HL-60/S4 treated with phorbol 12-myristate 13-acetate at 8.2 ng/mL for 4 days and 3 days (cell line): ENCODE results near the gene SEMA4D.

Source experiments
- in situ Hi-C: fragments of 300-500 bp; cut with MboI; formaldehyde crosslinking; loops from 2 replicates; pipeline ENCODE4 v1.15.0; 2022; ENCODE audit warnings: low sequenced_read_pairs

SEMA4D gene

DNA sequence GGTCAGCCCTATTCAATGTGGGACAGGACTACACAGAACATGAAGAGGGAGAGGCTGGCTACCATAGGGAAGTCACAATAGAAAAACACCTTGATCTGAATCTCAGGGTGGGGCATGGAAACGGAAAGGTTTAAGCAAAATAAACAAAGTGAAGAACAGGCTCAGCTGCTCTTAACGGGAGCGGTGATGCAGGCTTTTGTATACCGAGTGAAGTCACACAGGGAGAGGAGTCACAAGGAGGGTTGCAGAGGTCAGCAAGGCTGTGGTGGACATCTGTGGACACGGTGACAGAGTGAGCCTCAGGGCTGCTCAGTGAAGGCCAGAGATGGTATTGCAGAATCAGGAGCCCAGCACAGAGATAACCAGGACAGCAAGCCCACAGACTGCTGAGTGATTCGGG, 30.6 kb upstream of the SEMA4D start:
- in situ Hi-C loops = loop anchor here (10.0 kb wide), 1 partner anchor 84 kb away; no protein-coding TSS in a partner anchor

DNA sequence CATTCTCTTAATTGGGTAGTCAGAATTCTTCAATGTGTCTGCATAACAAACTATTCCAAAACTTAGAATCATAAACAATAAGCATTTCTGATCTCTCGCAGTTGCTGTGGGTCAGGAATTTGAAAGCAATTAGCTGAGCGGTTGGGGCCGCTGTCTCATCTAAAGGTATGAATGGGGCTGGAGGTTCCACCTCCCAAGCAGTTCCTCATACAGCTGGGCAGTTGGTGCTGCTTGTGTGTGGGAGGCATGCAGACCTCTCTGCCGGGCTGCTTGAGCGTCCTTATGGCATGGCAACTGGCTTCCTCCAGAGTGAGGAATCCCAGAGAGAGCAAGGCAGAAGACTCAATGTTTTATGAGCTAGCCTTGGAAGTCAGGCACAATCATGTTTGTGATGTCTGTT, 30.2 kb upstream of the SEMA4D start:
- in situ Hi-C loops = loop anchor here (10.0 kb wide), 1 partner anchor 83 kb away; no protein-coding TSS in a partner anchor

DNA sequence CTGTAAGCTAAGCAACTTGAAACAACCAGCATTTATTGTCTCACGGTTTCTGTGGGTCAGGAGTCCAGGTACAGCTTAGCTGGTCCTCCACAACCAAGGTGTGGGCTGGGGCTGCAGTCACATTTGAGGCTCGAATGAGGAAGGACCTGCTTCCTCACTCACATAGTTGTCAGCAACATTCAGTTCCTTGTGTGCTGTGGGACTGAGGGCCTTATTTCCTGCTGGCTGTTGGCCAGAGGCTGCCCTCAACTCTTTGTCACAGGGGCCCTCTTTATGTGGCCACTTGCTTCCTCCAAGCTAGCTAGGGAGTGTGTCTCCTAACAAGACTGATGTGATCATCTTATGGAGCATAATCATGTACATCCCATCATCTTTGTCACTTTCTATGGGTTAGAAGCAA, 29.2 kb upstream of the SEMA4D start:
- in situ Hi-C loops = loop anchor here (10.0 kb wide), 1 partner anchor 82 kb away; no protein-coding TSS in a partner anchor

DNA sequence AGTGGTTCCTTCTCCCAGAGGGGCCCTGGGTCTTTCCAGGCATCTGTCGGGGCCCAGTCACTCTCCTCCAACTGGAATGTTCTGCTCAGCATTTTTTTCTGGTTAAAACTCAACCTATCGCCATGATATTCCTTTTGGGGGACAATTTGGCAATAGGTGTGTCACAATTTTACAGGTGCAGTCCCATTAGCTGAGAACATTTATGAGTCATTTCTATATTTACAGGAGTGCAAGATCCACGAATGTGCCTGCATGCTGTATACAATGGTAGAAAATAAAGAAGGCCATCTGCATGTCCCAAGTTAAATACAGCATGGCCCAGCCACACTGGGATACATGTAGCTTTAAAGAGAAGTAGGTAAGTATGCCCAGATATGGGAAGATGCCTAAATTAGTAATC, 28.8 kb upstream of the SEMA4D start:
- in situ Hi-C loops = loop anchor here (10.0 kb wide), 1 partner anchor 82 kb away; no protein-coding TSS in a partner anchor

DNA sequence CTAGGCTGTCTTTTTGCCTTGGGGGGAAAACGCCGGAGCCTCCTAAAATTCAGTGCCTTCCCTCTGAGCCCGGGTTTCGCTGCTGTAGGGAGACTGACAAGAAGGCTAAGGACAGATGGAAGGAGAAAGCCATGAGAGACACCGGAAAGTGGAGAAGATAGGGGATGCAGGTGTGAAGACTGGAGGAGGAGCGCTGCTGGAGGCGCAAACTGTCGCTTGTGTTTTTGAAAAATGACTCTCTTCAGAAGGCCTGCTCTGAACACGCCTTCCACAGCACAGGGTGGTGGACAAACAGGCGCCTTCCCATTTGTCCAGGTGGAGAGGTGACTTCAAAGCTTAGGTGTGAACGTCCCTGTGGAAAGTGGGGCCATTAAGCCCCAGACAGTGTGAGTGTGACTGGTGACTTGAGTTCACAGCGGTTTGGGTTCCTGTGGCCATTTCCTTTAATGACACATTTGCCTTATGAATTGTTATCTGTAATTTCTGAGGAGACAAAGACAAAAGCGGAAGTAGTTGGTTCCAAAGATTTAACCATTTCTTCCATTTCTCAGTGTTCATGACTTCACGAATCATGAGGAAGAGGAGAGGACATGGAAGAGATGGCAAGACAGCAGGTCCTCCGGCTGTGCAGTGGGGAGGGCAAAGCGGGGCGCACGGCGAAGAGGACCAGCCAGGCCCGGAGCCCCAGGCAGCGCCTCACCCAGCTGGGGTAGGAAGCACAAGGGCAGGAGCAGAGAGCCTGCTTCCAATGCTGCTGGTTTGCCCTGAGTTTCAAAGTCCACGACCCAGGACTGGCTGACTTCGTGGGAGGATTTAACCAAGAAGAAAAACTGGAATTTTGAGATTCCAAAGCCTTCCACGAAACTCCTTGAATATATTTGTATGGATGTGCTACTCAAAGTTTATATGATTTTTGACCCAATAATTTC, 27.8 kb upstream of the SEMA4D start:
- in situ Hi-C loops = loop anchor here (10.0 kb wide), 1 partner anchor 81 kb away; no protein-coding TSS in a partner anchor

DNA sequence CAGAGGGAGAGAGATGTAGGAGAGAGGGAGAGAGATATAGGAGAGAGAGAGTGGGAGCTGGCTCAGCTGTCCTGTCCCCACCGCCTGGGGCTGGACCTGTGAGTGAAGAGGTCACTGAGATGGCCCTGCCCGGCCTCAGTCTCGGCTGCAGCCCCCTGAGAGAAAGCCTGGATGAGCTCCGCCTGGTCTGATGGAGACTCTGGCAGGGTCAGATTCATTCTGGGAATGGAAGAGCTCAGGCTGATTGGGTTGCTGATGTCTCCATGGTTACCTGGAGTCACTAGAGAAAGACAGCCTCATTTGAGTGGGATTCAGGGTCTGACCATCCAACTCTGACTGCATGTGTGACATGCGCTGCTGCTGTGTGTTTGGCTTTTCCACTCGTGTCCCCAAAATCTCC, 27.1 kb upstream of the SEMA4D start:
- in situ Hi-C loops = loop anchor here (10.0 kb wide), 1 partner anchor 80 kb away; no protein-coding TSS in a partner anchor

DNA sequence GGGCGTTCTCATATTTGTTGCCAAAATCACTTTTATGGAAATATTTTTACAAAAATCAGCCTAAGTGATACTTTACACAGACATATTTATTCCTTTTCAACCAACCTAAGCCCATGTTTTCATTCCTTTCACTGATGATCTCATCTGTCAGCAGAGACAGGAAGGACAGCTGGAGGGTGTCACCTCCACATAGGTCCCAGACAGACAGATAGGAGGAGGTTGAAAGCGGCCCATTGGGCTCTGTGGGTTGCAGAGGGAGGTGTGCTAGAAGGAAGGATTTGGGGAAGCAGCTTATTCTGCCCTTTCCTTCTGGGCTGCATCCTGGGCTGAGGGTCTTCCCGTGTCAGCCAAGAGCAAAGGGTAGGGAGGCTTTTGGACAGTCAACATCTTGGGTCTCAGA, 26.0 kb upstream of the SEMA4D start:
- in situ Hi-C loops = loop anchor here (10.0 kb wide), 1 partner anchor 79 kb away; no protein-coding TSS in a partner anchor

DNA sequence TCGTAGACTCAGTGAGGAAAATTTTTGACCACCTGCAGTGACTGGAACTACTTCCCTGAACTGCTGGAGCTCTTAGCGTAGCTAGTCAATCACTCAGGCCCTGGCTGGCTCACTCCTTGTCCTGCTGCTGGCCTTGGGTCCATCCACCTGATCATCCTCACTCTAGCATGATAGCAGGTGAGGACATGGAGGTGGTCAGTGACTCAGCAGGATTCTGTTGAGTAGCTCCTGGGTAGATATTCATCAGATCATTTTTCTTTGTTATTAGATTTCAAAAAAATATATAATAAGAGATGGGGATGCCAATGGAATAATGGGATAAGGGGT, 25.0 kb upstream of the SEMA4D start:
- in situ Hi-C loops = loop anchor here (10.0 kb wide), 1 partner anchor 78 kb away; no protein-coding TSS in a partner anchor

DNA sequence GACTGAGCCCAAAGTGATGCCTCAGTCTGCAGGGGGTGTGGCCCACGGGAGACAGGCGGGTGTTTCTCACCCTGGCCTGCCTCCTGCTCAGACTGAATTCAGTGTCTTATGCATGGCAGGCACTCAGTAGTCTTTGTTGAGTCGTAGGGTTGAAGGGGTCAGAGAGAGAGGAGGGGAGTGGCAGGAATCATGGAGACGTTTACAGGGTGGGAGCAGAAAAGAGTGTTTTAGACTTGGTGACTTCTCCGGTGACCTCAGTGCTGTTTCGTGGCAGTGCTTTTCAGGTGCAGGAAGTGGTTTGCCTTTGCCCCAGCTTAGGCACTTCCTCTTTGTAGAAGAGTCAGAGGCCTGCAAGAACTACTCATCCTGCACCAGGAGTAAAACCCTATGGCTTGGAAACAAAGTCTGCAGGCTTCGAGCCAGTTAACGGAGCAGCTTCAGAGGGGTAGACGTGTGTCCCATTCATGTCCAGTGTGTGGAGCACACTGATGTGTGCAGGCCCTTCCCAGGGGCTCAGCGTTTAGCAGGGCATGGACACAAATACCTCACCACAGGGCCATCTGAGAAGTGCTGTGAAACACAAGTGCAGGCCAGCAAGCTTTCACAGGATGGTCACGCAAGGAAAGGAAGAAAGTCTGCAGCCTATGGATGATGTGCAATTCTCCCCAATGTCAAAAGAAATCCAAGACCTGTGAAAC, 24.5 kb upstream of the SEMA4D start:
- in situ Hi-C loops = loop anchor here (10.0 kb wide), 1 partner anchor 78 kb away; no protein-coding TSS in a partner anchor

DNA sequence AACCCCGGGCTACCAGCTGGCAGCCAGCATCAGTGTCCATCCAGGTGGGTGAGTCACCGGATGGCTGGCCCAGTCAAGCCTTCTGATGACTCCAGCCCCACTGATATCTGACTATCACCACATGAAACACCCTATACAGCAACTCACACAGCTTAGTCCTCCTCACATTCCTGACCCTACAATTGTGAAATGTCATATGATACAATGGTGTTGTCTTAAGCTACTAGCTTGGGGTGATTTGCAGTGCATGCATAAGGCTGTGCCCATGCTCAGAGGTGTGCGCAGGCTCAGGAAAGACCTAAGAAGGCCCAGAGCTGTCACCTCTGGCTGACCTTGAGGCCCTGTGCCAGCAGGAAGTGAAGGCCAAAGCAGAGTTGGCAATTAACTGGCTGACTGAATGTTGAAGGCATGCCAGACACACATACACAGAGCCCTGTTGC, 21.5 kb upstream of the SEMA4D start:
- in situ Hi-C loops = loop anchor here (10.0 kb wide), 1 partner anchor 55 kb away; no protein-coding TSS in a partner anchor

DNA sequence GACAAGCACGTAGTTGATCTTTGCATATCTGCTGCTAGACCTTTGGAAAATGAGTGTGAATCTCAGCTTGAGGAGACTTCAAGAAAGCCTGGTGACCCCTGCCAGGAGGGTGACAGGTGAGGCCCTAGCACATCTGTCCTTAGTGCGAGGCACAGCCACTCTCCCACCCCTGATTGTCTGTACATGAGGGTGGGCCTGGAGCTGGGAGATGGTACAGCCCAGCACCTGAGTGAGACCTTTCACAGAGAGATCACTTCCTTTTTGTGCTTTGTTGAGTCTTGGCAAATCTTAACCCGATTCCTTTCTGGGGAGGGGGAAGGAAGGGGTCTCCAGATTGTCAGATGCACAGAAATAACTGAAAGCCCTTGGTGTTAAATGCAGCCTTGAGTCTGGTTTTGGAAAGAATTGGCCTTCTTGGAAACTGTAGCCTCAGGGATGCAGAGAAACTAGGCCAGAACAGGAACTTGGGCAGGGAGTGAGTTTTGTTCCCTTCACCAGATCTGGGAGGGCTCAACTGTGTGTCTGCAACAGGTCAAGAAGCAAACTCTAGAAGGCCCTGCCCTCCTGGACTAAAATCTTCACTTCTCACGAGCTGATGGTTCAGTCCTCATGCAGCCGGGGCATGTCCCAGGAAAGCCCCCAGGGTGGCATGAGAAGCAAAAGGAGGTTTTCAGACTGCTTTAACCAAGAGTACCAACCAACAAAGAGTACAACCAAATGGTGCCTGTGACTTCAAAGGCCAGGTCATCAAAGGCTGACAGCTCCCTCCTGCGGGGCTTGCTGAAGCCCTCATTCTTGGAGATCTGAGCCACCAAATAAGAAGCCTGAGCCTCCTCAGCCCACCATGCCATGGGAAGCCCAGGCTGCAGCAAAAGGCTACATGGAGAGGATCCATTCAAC, 20.8 kb upstream of the SEMA4D start:
- in situ Hi-C loops = loop anchor here (10.0 kb wide), 1 partner anchor 54 kb away; no protein-coding TSS in a partner anchor

DNA sequence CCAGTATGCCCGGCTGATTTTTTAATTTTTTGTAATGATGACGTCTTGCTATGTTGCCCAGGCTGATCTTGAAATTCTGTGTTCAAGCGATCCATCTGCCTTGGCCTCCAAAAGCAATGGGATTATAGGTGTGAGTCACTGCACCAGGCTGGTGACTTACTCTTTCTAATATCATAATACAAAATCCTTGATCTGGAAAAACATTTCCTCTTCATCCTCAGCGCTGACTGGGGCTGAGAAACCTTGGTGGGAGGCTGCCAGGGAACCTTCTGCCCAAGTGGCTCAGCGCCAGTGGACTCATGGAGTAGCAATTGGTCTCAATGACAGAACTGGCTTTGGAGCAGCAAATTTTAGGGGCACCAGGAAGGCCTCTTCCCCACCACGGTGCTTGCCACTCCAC, 17.5 kb upstream of the SEMA4D start:
- in situ Hi-C loops = loop anchor here (10.0 kb wide), 1 partner anchor 51 kb away; no protein-coding TSS in a partner anchor

DNA sequence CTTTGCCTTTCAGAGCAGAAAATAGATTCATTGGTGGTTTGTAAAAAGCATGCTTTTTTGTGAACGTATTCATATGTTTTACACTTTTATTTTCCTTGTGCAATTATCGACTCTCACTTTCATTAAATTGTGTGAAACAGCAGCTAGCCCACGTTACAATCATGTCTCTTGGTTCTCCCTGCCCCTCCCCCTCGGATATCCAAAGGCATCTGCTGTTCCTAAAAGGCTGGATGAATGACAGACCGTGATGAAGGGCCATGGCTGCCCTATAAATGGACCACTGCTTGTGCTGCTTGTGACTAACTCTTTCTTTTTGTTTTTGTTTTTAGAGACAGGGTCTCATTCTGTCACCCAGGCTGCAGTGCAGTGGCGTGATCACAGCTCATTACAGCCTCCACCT, 17.0 kb upstream of the SEMA4D start:
- in situ Hi-C loops = loop anchor here (10.0 kb wide), 1 partner anchor 50 kb away; no protein-coding TSS in a partner anchor

DNA sequence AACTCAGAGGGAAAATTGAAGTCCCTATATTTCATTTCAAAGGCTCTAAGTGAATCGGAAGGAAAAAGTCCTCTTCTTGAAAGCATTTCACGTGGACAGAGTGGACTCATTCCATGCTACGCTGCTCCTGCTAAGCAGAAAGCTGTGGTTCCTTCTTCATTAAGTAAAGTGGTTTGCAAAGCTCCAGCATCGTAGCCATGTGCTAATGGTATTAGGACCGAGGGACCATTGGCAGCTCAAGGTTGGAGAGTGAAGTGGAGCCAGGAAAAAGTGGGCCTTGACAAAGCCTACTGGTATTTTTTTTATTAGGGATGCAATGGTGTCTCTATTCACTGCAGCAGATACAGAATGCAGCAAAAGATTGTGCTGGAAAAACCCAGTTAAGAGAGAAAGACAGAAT, 16.4 kb upstream of the SEMA4D start:
- in situ Hi-C loops = loop anchor here (10.0 kb wide), 1 partner anchor 50 kb away; no protein-coding TSS in a partner anchor

DNA sequence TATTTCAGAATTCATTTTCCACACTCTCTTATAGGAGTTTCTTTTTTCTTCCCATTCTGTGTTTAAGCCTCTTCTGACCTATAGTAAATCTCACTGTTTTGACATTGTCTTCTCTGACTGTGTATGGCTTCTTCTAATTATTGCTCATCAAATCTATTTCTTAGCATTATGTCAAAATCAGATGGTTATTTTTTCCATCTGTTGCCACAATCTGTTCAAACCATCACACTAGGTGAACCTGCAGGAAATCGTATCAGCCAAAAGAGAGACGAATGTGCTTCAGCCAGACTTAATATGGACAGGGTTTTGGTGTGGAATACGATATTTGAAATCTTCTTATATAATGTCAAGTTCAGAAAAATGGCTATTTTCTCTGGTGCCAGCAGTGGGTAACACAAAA, 15.9 kb upstream of the SEMA4D start:
- in situ Hi-C loops = loop anchor here (10.0 kb wide), 1 partner anchor 49 kb away; no protein-coding TSS in a partner anchor

DNA sequence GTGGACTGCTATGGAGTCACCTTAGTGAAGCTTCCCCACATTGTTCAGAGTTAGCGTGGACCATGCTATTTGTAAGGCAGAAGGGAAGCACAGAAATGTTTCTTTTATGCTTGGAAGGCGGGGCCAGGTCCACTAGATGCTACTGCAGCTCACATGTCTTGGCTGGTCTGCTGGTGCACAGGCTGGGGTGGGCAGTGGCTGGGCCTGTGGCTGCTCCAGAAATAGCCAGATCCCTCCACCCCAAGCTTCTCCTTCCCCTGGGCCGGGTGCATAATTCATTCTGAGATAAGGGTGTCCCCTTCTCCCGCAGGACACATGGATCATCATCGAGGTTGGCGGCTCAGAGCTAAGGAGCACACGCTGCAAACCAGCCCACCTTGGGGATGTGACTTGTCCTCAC, 14.5 kb upstream of the SEMA4D start:
- in situ Hi-C loops = loop anchor here (10.0 kb wide), 1 partner anchor 48 kb away; no protein-coding TSS in a partner anchor

DNA sequence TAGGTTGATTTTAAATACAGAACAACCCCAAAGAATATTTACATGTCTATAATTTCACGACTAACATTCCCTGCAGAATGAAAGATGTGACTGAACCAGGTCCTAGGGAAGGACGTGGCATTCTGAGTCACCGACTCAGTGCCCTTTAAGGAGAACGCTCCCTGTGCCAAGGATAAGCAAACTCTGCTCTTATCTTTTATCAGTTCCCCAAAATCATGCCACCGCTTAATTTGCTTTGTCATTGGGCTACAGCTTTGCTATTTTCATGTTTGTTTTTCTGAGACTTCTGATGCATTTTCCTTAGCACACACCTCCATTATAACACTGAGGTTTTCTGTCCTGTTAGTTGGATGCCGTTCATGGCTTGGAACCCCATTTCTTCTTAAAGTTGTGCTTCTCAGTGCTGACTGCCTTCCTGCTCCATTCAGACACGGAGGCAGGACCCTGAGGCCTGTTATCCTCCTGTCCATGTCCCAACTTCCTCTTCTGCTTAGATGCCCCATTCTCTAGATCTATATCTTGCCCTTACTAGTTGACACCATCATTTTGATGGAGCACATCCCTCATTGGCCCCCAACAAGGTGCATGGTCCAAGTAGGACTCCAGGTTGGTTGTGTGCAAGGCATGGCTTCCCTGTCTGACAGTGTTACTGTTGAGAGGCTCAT, 11.2 kb upstream of the SEMA4D start:
- in situ Hi-C loops = no loop called here

DNA sequence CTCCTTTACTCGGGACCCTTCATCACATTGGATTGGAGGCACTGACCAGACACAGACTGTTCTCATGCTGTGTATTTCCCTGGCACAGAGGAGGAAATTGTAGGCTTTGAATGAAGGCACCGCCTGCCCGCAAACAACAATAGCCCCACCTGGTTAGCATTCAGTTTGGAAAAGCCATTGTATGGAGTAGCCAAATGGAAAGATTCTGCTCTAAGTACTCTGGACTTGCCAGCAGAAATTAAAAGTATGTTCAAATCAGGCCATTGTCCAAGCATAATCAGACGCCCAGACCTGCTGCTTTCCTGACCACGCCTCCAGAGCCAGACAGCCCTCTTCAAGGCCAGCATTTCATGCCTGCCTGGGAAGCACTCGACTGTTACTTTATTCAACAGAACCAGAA, 8.0 kb upstream of the SEMA4D start:
- in situ Hi-C loops = no loop called here

DNA sequence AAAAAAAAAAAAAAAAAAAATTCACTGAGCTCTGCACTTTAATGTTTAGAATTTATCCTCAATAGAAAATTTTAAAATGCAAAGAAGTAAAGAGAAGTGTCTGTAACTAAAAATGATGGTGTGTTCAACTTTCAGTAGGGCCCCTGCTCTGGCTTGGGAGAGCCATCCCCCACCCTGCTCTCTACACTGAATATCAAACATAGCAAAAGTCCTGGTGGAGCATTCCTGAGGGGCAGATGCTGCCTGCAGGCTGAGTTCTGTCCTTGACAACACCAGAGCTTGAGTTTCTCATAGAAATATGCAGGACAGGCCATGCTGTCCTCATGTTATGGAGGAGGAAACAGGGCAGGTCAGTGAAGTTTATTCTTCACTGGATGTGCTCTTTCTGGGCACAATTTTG, 7.1 kb upstream of the SEMA4D start:
- in situ Hi-C loops = no loop called here

DNA sequence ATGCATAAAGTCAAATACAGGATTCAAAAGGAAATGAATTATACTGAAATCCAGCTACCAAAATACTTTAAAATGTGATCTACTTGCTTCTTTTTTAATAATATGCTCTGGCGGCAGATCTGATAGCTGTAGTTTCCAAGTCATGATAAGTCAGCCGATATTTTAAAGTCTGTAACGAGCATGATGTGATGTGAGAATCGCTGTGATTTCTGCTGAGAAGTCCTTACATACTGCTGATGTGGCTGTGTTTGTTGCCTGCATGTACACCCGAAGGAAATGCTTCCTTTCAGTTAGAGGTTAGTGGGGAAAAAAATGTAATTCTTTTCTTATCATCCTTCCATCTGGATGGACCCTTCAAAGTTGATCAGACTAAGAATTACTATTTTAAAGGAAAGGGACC, 4.8 kb upstream of the SEMA4D start:
- in situ Hi-C loops = no loop called here
